AG09319 (cell line): ENCODE measurements around the gene CYP24A1.

Source experiments
- DNase-seq: peaks from one replicate; pipeline ENCODE4 v3.0.0-alpha.2; 2010; ENCODE audit warnings: low read depth; ENCODE audit errors: extremely low read depth
- CTCF ChIP-seq: IDR thresholded peaks from 2 replicates; pipeline ENCODE4 v1.5.1; 2011; ENCODE audit warnings: low read depth, mild to moderate bottlenecking, inconsistent platforms, low read length, moderate library complexity

CYP24A1 gene

GRCh38 chr20:54180931-54181330, 7.1 kb upstream of the CYP24A1 start:
- DNase-seq = no peak
- no peak for TF ChIP-seq CTCF

- TF ChIP-seq CTCF = no peak
- no peak for DNase-seq
Measured at GRCh38 chr20:54179946-54180345, 6.2 kb upstream of the CYP24A1 start.

- no peak for TF ChIP-seq CTCF
- DNase-seq = no peak
Measured at GRCh38 chr20:54178256-54178655, 4.5 kb upstream of the CYP24A1 start.

- TF ChIP-seq CTCF = no peak
- no peak for DNase-seq
Measured at GRCh38 chr20:54177378-54177777, 3.6 kb upstream of the CYP24A1 start.

- TF ChIP-seq CTCF = no peak
- DNase-seq = no peak
Measured at GRCh38 chr20:54176610-54177009, 2.8 kb upstream of the CYP24A1 start.

GRCh38 chr20:54174457-54175175, 830 bp upstream of the CYP24A1 start:
- no peak for DNase-seq
- no peak for TF ChIP-seq CTCF

- DNase-seq = no peak
- no peak for TF ChIP-seq CTCF
Measured at GRCh38 chr20:54172856-54173652, 732 bp downstream of the CYP24A1 start.
